ENCODE measurements around the gene PID1.

PID1 gene

GRCh38 chr2:229032608-229033234, 238.4 kb downstream of the PID1 start:
- Histone ChIP-seq H3K9ac (ENCODE audit: low read length) (no peak overlapping the region), H3K36me3 (replicated peaks; ENCODE audit: insufficient read depth, low read length) (no peaks in the 10 kb centered on the region)
- TF ChIP-seq, protein P1, sequence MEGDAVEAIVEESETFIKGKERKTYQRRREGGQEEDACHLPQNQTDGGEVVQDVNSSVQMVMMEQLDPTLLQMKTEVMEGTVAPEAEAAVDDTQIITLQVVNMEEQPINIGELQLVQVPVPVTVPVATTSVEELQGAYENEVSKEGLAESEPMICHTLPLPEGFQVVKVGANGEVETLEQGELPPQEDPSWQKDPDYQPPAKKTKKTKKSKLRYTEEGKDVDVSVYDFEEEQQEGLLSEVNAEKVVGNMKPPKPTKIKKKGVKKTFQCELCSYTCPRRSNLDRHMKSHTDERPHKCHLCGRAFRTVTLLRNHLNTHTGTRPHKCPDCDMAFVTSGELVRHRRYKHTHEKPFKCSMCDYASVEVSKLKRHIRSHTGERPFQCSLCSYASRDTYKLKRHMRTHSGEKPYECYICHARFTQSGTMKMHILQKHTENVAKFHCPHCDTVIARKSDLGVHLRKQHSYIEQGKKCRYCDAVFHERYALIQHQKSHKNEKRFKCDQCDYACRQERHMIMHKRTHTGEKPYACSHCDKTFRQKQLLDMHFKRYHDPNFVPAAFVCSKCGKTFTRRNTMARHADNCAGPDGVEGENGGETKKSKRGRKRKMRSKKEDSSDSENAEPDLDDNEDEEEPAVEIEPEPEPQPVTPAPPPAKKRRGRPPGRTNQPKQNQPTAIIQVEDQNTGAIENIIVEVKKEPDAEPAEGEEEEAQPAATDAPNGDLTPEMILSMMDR (IDR thresholded peaks at IDR 0.05; ENCODE audit: low read length): no peak
- TF ChIP-seq EZH2phosphoT487 (IDR thresholded peaks at IDR 0.05; ENCODE audit: low read length): no peak
- no peak for TF ChIP-seq EZH2 (optimal IDR thresholded peaks at IDR 0.05; ENCODE audit: low read depth, low read length)

DNA sequence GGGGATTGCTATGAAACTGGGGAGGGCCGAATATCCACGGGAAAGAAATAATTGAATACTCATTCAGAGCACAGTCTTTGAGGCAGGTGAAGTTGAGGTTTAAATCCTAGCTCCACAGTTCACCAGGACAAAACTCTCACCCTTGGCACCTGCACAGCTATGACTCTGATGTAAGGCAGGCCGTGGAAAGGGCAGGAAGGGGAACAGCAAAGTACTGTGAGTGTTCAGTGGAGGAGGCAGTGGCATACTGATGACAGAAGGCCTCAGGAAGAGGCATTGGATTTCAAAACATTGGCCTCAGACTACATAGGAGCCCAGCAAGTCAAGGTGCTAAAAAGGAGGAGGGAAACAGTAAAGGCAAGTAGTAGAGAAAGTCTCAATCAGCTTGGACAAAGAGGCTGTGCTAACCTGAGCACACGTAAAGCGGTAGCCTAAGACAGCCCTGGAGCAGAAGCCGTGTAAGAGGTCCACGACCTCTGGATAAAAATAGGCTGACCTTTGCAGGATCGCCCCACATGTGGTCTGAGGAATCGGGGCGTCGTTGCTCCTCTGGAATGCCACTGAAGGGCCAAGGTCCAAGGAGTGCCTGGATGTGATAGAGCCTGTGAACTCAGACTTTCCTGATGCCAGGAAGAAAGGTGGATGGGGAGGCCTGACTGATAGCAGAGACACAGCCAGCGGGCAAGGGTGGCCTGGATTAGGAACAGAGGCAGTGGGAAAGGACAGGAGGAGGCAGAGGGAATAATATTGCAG, 243.6 kb downstream of the PID1 start:
- no peak overlapping the region for H3K4me3 ChIP-seq (ENCODE audit: low read length)
- DNase-seq: no peak
- H3K79me2 ChIP-seq (ENCODE audit: low read length): no peaks in the 10 kb centered on the region
- no peaks in the 10 kb centered on the region for H3K27me3 ChIP-seq (replicated peaks; ENCODE audit: insufficient read depth, low read length)
- no peaks in the 10 kb centered on the region for H4K20me1 ChIP-seq (ENCODE audit: insufficient read depth, low read length)
- no peak overlapping the region for H2AFZ ChIP-seq (ENCODE audit: low read length)
- TF ChIP-seq EZH2phosphoT487 (IDR thresholded peaks at IDR 0.05; ENCODE audit: low read length) (no peak), EZH2 (optimal IDR thresholded peaks at IDR 0.05; ENCODE audit: low read depth, low read length) (no peak)
- no peaks in the 10 kb centered on the region for H3K4me1 ChIP-seq (ENCODE audit: low read length)
- H3F3A ChIP-seq (ENCODE audit: insufficient read depth, low read length): no peaks in the 10 kb centered on the region
- H3K9me3 ChIP-seq (replicated peaks; ENCODE audit: insufficient read depth, low read length): no peaks in the 10 kb centered on the region
- no peak overlapping the region for H3K4me2 ChIP-seq (ENCODE audit: low read depth, low read length)
- H3K27ac ChIP-seq (ENCODE audit: low read length): no peak overlapping the region
- H3K9ac ChIP-seq (ENCODE audit: low read length): no peak overlapping the region
- H3K9me2 ChIP-seq (replicated peaks; ENCODE audit: insufficient read depth, low read length): no peaks in the 10 kb centered on the region
- H3K36me3 ChIP-seq (replicated peaks; ENCODE audit: insufficient read depth, low read length): no peaks in the 10 kb centered on the region

More at GRCh38 chr2:229032608-229033234, 238.4 kb downstream of the PID1 start:
- Histone ChIP-seq H3K27ac (ENCODE audit: low read length) (no peak overlapping the region), H3K9me3 (replicated peaks; ENCODE audit: insufficient read depth, low read length) (no peaks in the 10 kb centered on the region), H3K9me2 (replicated peaks; ENCODE audit: insufficient read depth, low read length) (no peaks in the 10 kb centered on the region), H2AFZ (ENCODE audit: low read length) (no peak overlapping the region), H3K4me1 (ENCODE audit: low read length) (no peaks in the 10 kb centered on the region), H3K27me3 (replicated peaks; ENCODE audit: insufficient read depth, low read length) (no peaks in the 10 kb centered on the region), H3K4me2 (ENCODE audit: low read depth, low read length) (no peak overlapping the region), H3K4me3 (ENCODE audit: low read length) (no peak overlapping the region), H4K20me1 (ENCODE audit: insufficient read depth, low read length) (no peaks in the 10 kb centered on the region), H3F3A (ENCODE audit: insufficient read depth, low read length) (no peaks in the 10 kb centered on the region), H3K79me2 (ENCODE audit: low read length) (no peaks in the 10 kb centered on the region)
- no peak for DNase-seq

DNA sequence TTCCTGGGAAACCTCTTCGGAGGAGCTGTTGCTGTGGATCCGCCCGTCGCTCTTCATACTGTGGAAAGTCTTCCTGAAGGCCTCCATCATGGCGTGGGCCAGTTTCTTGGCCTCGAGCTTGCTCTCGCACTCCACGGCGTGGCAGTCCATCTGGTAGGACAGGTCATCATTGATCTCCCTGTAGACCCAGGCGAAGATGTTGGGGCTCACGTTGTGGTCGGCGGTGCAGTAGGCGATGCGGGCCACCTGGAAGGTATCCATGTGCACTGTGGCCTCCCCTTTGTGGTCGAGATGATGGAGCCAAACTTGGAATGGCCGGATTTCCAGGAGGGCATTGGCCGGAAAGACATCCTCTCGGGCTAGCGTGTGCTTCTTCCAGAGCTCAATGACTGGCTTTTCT, 245.4 kb downstream of the PID1 start:
- H3K9me2 ChIP-seq (replicated peaks; ENCODE audit: insufficient read depth, low read length): no peaks in the 10 kb centered on the region
- no peaks in the 10 kb centered on the region for H3K79me2 ChIP-seq (ENCODE audit: low read length)
- H3F3A ChIP-seq (ENCODE audit: insufficient read depth, low read length): no peaks in the 10 kb centered on the region
- no peaks in the 10 kb centered on the region for H3K27me3 ChIP-seq (replicated peaks; ENCODE audit: insufficient read depth, low read length)
- H2AFZ ChIP-seq (ENCODE audit: low read length): no peak overlapping the region
- H3K36me3 ChIP-seq (replicated peaks; ENCODE audit: insufficient read depth, low read length): no peaks in the 10 kb centered on the region
- H3K27ac ChIP-seq (ENCODE audit: low read length): no peak overlapping the region
- no peak overlapping the region for H3K4me2 ChIP-seq (ENCODE audit: low read depth, low read length)
- H3K4me3 ChIP-seq (ENCODE audit: low read length): no peak overlapping the region
- TF ChIP-seq EZH2 (optimal IDR thresholded peaks at IDR 0.05; ENCODE audit: low read depth, low read length) (no peak), EZH2phosphoT487 (IDR thresholded peaks at IDR 0.05; ENCODE audit: low read length) (no peak)
- TF ChIP-seq, protein P1 (IDR thresholded peaks at IDR 0.05; ENCODE audit: low read length): no peak
- DNase-seq: no peak
- no peak overlapping the region for H3K9ac ChIP-seq (ENCODE audit: low read length)
- no peaks in the 10 kb centered on the region for H4K20me1 ChIP-seq (ENCODE audit: insufficient read depth, low read length)
- H3K4me1 ChIP-seq (ENCODE audit: low read length): no peaks in the 10 kb centered on the region
- no peaks in the 10 kb centered on the region for H3K9me3 ChIP-seq (replicated peaks; ENCODE audit: insufficient read depth, low read length)

GRCh38 chr2:229022652-229023051, 248.4 kb downstream of the PID1 start:
- no peak overlapping the region for H3K9ac ChIP-seq (ENCODE audit: low read length)
- no peak overlapping the region for H2AFZ ChIP-seq (ENCODE audit: low read length)
- no peaks in the 10 kb centered on the region for H3K27me3 ChIP-seq (replicated peaks; ENCODE audit: insufficient read depth, low read length)
- H3K27ac ChIP-seq (ENCODE audit: low read length): no peak overlapping the region
- no peaks in the 10 kb centered on the region for H3K79me2 ChIP-seq (ENCODE audit: low read length)
- TF ChIP-seq EZH2phosphoT487 (IDR thresholded peaks at IDR 0.05; ENCODE audit: low read length) (no peak), EZH2 (optimal IDR thresholded peaks at IDR 0.05; ENCODE audit: low read depth, low read length) (no peak)
- TF ChIP-seq, protein P1 (IDR thresholded peaks at IDR 0.05; ENCODE audit: low read length): no peak
- no peak for DNase-seq
- no peaks in the 10 kb centered on the region for H3K9me3 ChIP-seq (replicated peaks; ENCODE audit: insufficient read depth, low read length)
- H3K9me2 ChIP-seq (replicated peaks; ENCODE audit: insufficient read depth, low read length): no peaks in the 10 kb centered on the region
- no peaks in the 10 kb centered on the region for H3K36me3 ChIP-seq (replicated peaks; ENCODE audit: insufficient read depth, low read length)
- H3K4me1 ChIP-seq (ENCODE audit: low read length): no peaks in the 10 kb centered on the region
- H4K20me1 ChIP-seq (ENCODE audit: insufficient read depth, low read length): no peaks in the 10 kb centered on the region
- no peak overlapping the region for H3K4me2 ChIP-seq (ENCODE audit: low read depth, low read length)
- no peak overlapping the region for H3K4me3 ChIP-seq (ENCODE audit: low read length)
- no peaks in the 10 kb centered on the region for H3F3A ChIP-seq (ENCODE audit: insufficient read depth, low read length)
